H9 (cell line): Measurements from ENCODE around the gene LYAR. TPM values are rescaled to one million over a fixed set of nuclear protein-coding genes. Genes with fewer than 3 reads are reported as not detected.

Experiments
- DNase-seq: peaks from one replicate; pipeline ENCODE4 v3.0.0-alpha.2; 2017
- H2AFZ ChIP-seq: one replicate; pipeline ENCODE4 v1.6.1; 2013; ENCODE audit warnings: mild to moderate bottlenecking, low read length, control low read depth, moderate library complexity
- H2AK5ac ChIP-seq: 2 replicates; pipeline ENCODE4 v1.6.1; 2013; ENCODE audit warnings: low read length, control low read depth, mixed read lengths; ENCODE audit not compliant: insufficient read length
- H2BK120ac ChIP-seq: one replicate; pipeline ENCODE4 v1.6.1; 2013; ENCODE audit warnings: low read depth, mild to moderate bottlenecking, low read length, control low read depth, inconsistent platforms; ENCODE audit not compliant: poor library complexity, severe bottlenecking
- H2BK12ac ChIP-seq: 2 replicates; pipeline ENCODE4 v1.6.1; 2013; ENCODE audit warnings: low read length, control low read depth, mixed read lengths, low read depth; ENCODE audit not compliant: insufficient read length
- H2BK15ac ChIP-seq: 2 replicates; pipeline ENCODE4 v1.6.1; 2013; ENCODE audit warnings: low read depth, low read length, control low read depth
- H2BK20ac ChIP-seq: one replicate; pipeline ENCODE4 v1.6.1; 2013; ENCODE audit warnings: low read depth, mild to moderate bottlenecking, low read length, control low read depth, inconsistent platforms; ENCODE audit not compliant: poor library complexity, severe bottlenecking
- H2BK5ac ChIP-seq: 2 replicates; pipeline ENCODE4 v1.6.1; 2013; ENCODE audit warnings: low read length, control low read depth, mixed read lengths; ENCODE audit not compliant: insufficient read length
- H3K14ac ChIP-seq: 2 replicates; pipeline ENCODE4 v1.6.1; 2013; ENCODE audit warnings: low read length, control low read depth; ENCODE audit not compliant: insufficient read depth
- H3K18ac ChIP-seq: 2 replicates; pipeline ENCODE4 v1.6.1; 2013; ENCODE audit warnings: low read depth, mild to moderate bottlenecking, mixed read lengths, low read length, control low read depth; ENCODE audit not compliant: insufficient read length
- H3K23ac ChIP-seq: 2 replicates; pipeline ENCODE4 v1.6.1; 2013; ENCODE audit warnings: low read length, control low read depth, mixed read lengths, low read depth; ENCODE audit not compliant: insufficient read length
- H3K23me2 ChIP-seq: 2 replicates; pipeline ENCODE4 v1.6.1; 2013; ENCODE audit warnings: low read depth, mild to moderate bottlenecking, mixed read lengths, low read length, control low read depth; ENCODE audit not compliant: insufficient read length, poor library complexity, severe bottlenecking
- H3K27ac ChIP-seq: 2 replicates; pipeline ENCODE4 v1.5.1; 2013; ENCODE audit warnings: low read length, control low read depth, mixed read lengths, low read depth; ENCODE audit not compliant: insufficient read length
- H3K27me3 ChIP-seq: 2 replicates; pipeline ENCODE4 v1.6.1; 2013; ENCODE audit warnings: low read length, control low read depth, inconsistent platforms; ENCODE audit not compliant: insufficient read depth
- H3K4ac ChIP-seq: 2 replicates; pipeline ENCODE4 v1.6.1; 2013; ENCODE audit warnings: low read depth, mild to moderate bottlenecking, control low read depth, inconsistent platforms, low read length, moderate library complexity
- H3K4me1 ChIP-seq: 2 replicates; pipeline ENCODE4 v1.6.1; 2013; ENCODE audit warnings: low read length, control low read depth, inconsistent platforms; ENCODE audit not compliant: insufficient read depth
- H3K4me2 ChIP-seq: 2 replicates; pipeline ENCODE4 v1.6.1; 2013; ENCODE audit warnings: low read length, control low read depth, mixed read lengths; ENCODE audit not compliant: insufficient read length, insufficient read depth
- H3K56ac ChIP-seq: 2 replicates; pipeline ENCODE4 v1.6.1; 2013; ENCODE audit warnings: low read depth, mild to moderate bottlenecking, mixed read lengths, low read length, control low read depth; ENCODE audit not compliant: insufficient read length
- H3K79me1 ChIP-seq: 2 replicates; pipeline ENCODE4 v1.6.1; 2013; ENCODE audit warnings: low read depth, mild to moderate bottlenecking, moderate library complexity, low read length, control low read depth, inconsistent platforms; ENCODE audit not compliant: insufficient read depth, poor library complexity, severe bottlenecking
- H3K79me2 ChIP-seq: 2 replicates; pipeline ENCODE4 v1.6.1; 2013; ENCODE audit warnings: low read length, control low read depth, inconsistent platforms; ENCODE audit not compliant: insufficient read depth
- H3K9ac ChIP-seq: 2 replicates; pipeline ENCODE4 v1.6.1; 2013; ENCODE audit warnings: low read length, control low read depth, mixed read lengths; ENCODE audit not compliant: insufficient read length; ENCODE audit errors: extremely low read depth
- H3K9me3 ChIP-seq: one replicate; pipeline ENCODE4 v1.6.1; 2013; ENCODE audit warnings: low read depth, low read length, inconsistent platforms; ENCODE audit not compliant: control insufficient read depth
- H3T11ph ChIP-seq: one replicate; pipeline ENCODE4 v1.6.1; 2013; ENCODE audit warnings: mild to moderate bottlenecking, low read length, control low read depth, inconsistent platforms
- H4K20me1 ChIP-seq: one replicate; pipeline ENCODE4 v1.6.1; 2013; ENCODE audit not compliant: control insufficient read depth, insufficient read length, insufficient read depth
- H4K5ac ChIP-seq: 2 replicates; pipeline ENCODE4 v1.6.1; 2013; ENCODE audit warnings: low read depth, mild to moderate bottlenecking, mixed read lengths, low read length, control low read depth; ENCODE audit not compliant: insufficient read length
- H4K8ac ChIP-seq: replicated peaks from 2 replicates; pipeline ENCODE4 v1.6.1; 2013; ENCODE audit warnings: low read length, control low read depth, mixed read lengths, low read depth; ENCODE audit not compliant: insufficient read length
- H4K91ac ChIP-seq: 2 replicates; pipeline ENCODE4 v1.6.1; 2013; ENCODE audit warnings: low read depth, mild to moderate bottlenecking, moderate library complexity, mixed read lengths, low read length, control low read depth; ENCODE audit not compliant: insufficient read length
- H3K27ac Mint-ChIP-seq, 3 experiments: 2 replicates in 2 of 3; 3 replicates in 1 of 3; pipeline ENCODE4 v1.8.0; 2020 to 2021; ENCODE audit warnings: mixed read lengths in 3 of 3, mild to moderate bottlenecking in 1 of 3, moderate library complexity in 1 of 3
- H3K27me3 Mint-ChIP-seq: 2 replicates; pipeline ENCODE4 v1.8.0; 2021; ENCODE audit warnings: low read depth, mild to moderate bottlenecking, moderate library complexity, mixed read lengths
- H3K36me3 Mint-ChIP-seq, 3 experiments: 2 replicates in 2 of 3; 3 replicates in 1 of 3; pipeline ENCODE4 v1.8.0; 2020 to 2021; ENCODE audit warnings: low read depth in 3 of 3, mixed read lengths in 3 of 3; ENCODE audit not compliant: insufficient read depth in 1 of 3
- H3K4me1 Mint-ChIP-seq, 2 experiments: 2 replicates each; pipeline ENCODE4 v1.8.0; 2020; ENCODE audit warnings: mixed read lengths in 2 of 2
- H3K4me3 Mint-ChIP-seq, 2 experiments: 2 replicates in 1 of 2; 3 replicates in 1 of 2; pipeline ENCODE4 v1.8.0; 2020 to 2021; ENCODE audit warnings: mild to moderate bottlenecking in 2 of 2, mixed read lengths in 2 of 2, moderate library complexity in 1 of 2
- H3K9me3 Mint-ChIP-seq, 2 experiments: 2 replicates in 1 of 2; 3 replicates in 1 of 2; pipeline ENCODE4 v1.8.0; 2020; ENCODE audit warnings: mild to moderate bottlenecking in 2 of 2, mixed read lengths in 2 of 2, moderate library complexity in 1 of 2
- CTCF ChIP-seq: fragments of 200-600 bp; sonication (generic); conservative IDR thresholded peaks from 3 replicates; pipeline ENCODE4 v1.8.0; 2021; ENCODE audit warnings: antibody characterized with exemption, mild to moderate bottlenecking
- WGBS: extraction: QIAGEN DNeasy Blood & Tissue Kit; methylation state at CpG from one replicate; pipeline ENCODE4 v1.1.7; 2013; ENCODE audit warnings: missing lambda C conversion rate, low lambda C conversion rate, mixed read lengths; ENCODE audit not compliant: insufficient read length; ENCODE audit errors: extremely low coverage; 5-methylcytosine and 5-hydroxymethylcytosine counted together
- total RNA-seq: library from RNA; stranded (reverse); gene quantifications from 2 replicates; pipeline ENCODE4 v1.2.1, GENCODE V29; 2021

LYAR gene
- total RNA-seq, 1 experiment from 2014 or later = 50.9 TPM

DNA sequence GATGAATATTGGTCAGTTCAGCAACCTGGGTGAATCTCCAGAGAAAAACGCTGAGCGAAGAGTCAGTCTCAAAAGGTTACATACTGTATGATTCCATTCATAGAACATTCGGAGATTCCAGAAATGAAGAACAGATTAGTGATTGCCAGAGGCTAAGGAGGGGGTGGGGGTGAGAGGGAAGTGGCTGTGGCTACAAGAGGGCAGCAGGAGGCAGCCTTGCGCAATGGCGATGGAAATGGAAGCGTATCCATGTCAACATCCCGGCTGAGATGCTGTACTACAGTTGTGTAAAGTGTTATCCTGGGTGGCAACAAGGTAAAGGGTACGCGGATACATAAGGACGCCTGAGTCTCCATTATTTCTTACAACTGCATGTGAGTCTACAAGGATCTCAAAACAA is 18.0 kb downstream of the LYAR start:
- H3K36me3 Mint-ChIP-seq = peaks cover 30 to 85% (median 54%) of the 10 kb centered on the region in 3 experiments; a peak in 6 of 7 replicates
- no peaks in the 10 kb centered on the region for H3K4me1 ChIP-seq
- no peaks in the 10 kb centered on the region for H3K27me3 ChIP-seq
- no peak overlapping the region for H3T11ph ChIP-seq
- no peak overlapping the region for H3K18ac ChIP-seq
- H3K56ac ChIP-seq = no peak overlapping the region
- H4K8ac ChIP-seq = no peak overlapping the region
- no peaks in the 10 kb centered on the region for H3K23me2 ChIP-seq
- no peak overlapping the region for H2BK20ac ChIP-seq
- H3K14ac ChIP-seq = no peak overlapping the region
- H2BK15ac ChIP-seq = no peak overlapping the region
- no peak overlapping the region for H3K4me3 Mint-ChIP-seq
- no peak overlapping the region for H3K4me2 ChIP-seq
- H2BK120ac ChIP-seq = no peak overlapping the region
- no peak for DNase-seq
- no peak overlapping the region for H3K27ac Mint-ChIP-seq
- no peaks in the 10 kb centered on the region for H4K20me1 ChIP-seq
- H3K9me3 ChIP-seq = no peaks in the 10 kb centered on the region
- peak; percentile 45; the same call in 2 of the 3 replicates for TF ChIP-seq CTCF
- no peak overlapping the region for H4K91ac ChIP-seq
- no peak overlapping the region for H2BK12ac ChIP-seq
- H3K79me2 ChIP-seq = no peaks in the 10 kb centered on the region
- no peaks in the 10 kb centered on the region for H3K79me1 ChIP-seq
- no peak overlapping the region for H3K27ac ChIP-seq
- no CpG with 5 or more reads among the region's 10 CpGs for WGBS
- no peaks in the 10 kb centered on the region for H3K27me3 Mint-ChIP-seq
- H3K4ac ChIP-seq = no peak overlapping the region
- H3K9me3 Mint-ChIP-seq = no peaks in the 10 kb centered on the region; a peak in 1 of 5 replicates
- no peak overlapping the region for H3K9ac ChIP-seq
- H2BK5ac ChIP-seq = no peak overlapping the region
- H2AK5ac ChIP-seq = no peak overlapping the region
- no peaks in the 10 kb centered on the region for H3K4me1 Mint-ChIP-seq
- no peak overlapping the region for H2AFZ ChIP-seq
- H3K23ac ChIP-seq = no peak overlapping the region
- no peak overlapping the region for H4K5ac ChIP-seq
